ENCODE measurements around the gene CYP1A2.
"Not testable (repeated sequence)": the region's sequence is repeated elsewhere in the genome, so short reads cannot be mapped to it uniquely, and the experiment has no call there.

CYP1A2 gene

DNA sequence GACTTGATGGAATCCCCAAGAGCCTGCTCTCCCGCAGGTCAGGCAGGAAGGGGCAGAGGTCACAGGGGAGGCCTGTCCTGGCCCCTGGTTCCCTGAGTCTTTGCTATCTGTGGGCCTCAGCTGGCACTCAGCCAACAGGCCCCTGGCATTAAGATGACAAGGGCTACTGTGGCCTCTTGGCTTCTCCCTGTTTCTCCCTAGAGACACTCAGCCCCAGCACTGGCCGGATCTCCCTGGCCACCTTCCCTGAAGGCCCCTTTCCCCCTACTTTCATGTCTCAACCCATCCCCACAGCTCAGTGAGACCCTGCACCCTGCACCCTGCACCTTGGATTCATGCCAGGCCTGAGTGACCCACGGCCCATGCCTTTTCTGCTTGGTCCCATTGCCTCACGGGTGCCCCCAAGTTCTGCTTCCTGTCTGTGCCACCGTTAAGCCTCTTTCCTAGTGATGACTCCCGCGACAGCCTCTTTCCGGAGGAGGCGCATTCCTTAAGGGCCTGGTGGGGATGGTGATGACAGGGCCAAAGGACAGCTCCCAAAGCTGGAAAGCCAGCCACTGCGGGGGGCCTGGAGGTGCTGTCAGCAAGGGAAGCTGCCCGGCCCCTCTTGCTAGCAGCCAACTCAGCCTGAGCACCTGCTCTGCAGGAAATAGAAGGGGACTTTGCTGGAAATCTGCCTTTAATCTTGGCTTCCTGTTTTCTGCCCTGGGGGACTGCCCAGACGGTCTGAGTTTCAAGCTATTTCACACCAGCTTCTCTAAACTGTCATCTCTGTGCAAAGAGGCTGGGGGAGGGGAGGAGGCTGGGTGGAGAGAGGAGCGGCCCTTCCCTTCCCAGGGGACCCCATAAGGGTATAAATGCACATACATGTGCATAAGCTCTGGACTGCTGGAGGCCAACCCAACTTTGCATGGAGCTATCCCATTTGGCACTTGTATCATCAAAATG lies 28.4 kb downstream of the CYP1A2 start:
- peak in 5 of 56 donors; percentile 13 to 63 (median 28) for DNase-seq

DNA sequence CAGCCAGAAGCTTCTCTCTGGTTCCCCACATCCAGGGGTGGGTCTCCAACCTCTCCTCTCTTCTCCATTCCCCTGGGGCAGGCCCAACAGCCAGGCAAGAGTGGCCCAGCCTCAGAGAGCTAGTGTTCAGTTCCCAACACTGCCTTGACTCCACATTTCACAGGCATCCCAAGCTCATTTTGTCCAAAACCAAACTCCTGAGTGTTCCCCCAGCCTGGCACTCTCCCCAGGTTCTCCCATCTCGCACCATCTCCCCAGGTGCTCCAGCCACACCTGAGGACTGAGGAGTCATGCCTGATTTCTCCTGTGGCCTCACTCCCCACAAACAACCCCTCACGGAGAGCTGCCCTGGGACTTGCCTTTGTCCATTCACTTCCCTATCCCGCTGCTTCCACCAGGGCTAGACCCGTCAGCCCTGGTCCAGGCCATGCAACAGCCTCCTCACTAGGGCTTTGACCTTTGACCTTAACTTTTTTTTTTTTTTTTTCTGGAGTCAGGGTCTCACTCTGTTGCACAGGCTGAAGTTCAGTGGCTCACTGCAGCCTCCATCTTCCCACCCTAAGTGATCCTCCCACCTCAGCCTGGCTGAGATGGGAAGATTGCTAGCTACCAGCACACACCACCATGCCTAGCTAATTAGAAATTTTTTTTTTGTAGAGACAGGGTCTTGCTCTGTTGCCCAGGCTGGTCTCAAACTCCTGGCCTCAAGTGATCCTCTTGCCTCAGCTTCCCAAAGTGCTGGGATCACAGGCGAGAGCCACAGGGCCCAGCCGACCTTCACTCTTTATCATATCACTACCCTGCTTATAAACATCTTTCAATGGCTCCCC lies 29.3 kb downstream of the CYP1A2 start:
- DNase-seq: no peak

GRCh38 chr15:74778599-74778970 lies 29.9 kb downstream of the CYP1A2 start:
- DNase-seq: no peak

- no peak for DNase-seq
These were observed 30.6 kb downstream of the CYP1A2 start for GRCh38 chr15:74779162-74779648.

GRCh38 chr15:74780523-74781430 lies 32.1 kb downstream of the CYP1A2 start:
- DNase-seq: no peak

- DNase-seq: peak in 37 of 56 donors; percentile 17 to 77 (median 54)
These were observed 33.0 kb downstream of the CYP1A2 start, which contains the start of gene CSK for GRCh38 chr15:74781431-74782258. TSS of gene CSK (plus strand) at chr15:74782080. CDS start at chr15:74798298, 16,218 bp downstream.

DNA sequence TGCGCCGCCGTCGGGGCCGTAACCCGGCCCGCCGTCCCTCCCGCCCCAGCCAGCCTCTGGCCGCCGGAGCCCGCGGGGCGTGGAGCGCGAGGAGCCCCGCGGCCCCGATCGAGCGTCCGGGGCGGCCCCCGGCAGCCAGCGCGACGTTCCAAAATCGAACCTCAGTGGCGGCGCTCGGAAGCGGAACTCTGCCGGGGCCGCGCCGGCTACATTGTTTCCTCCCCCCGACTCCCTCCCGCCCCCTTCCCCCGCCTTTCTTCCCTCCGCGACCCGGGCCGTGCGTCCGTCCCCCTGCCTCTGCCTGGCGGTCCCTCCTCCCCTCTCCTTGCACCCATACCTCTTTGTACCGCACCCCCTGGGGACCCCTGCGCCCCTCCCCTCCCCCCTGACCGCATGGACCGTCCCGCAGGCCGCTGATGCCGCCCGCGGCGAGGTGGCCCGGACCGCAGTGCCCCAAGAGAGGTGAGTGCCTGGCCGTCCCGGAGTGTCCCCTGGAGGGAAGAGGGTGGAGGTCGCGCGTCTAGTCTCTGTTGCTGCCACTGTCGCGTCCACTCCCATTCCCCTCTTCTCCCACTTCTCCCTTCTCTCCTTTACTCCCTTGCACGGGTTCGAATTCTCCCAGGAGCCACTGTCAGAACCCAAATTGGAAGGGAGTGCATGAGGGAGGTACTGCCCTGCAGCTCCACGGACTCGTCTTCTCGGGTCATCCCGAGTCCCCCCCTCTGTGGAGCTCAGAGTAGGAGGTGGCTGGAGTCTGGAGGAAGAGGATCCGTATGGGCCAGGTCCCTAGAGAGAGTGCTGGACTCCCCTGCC lies 33.8 kb downstream of the CYP1A2 start:
- peak in 4 of 56 donors; percentile 40 to 48 (median 42) for DNase-seq

DNA sequence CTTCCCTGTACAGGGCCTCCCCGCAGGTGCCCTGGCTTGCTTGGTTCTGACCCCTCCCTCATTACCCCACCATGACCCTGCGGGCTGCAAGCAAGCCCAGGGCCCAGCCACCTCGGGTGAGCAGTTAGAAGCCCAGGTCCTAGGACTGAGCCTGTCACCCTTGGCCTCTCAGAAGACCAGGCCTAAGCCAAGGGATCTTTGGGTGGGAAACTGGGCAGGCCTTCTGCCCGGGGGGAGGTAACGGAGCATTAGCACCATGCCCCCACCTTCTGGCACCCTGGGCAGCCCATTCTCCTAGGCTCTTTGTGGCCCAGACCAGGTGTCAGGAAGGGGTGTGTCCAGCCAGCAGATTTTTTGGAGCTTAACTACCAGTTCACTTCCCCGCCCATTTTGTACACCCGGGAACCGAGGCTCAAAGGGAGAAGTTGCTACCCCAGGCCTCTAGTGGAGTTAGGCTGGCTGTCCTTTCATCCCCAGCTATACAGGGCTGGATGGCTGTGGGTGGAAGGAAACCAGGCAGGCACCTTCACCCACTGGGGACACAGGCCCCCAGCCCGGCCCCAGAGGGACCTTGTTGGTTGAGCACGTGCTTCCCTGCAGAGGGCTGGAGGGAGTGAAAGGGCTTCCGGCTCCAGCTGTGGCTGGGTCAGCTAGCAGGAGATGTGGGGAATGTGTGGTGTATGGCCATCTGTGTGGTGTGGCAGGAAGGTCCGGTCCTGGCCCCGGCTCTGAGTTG lies 34.6 kb downstream of the CYP1A2 start:
- DNase-seq: peak in 4 of 56 donors; percentile 21 to 37 (median 32)

DNA sequence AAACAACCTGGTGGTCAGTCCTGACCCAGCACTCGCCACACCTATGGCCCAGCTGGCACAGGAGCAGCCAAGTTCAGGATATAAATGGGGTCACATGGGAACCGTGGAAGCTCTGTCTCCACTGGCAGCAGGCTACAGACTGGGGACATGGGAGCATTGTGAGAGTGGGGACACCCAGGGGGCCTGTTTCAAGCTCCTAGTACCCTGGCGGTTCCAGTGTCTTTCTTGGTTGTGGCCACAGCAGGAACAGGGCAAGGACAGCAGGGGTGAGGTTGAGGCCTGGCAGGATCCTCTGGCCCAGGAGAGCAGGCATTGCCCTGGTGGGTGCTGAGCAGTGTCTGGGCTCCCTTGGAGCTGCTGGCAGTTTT lies 35.1 kb downstream of the CYP1A2 start:
- peak in 3 of 56 donors; percentile 16 to 37 (median 18) for DNase-seq

- DNase-seq: no peak
These were observed 36.0 kb downstream of the CYP1A2 start for GRCh38 chr15:74784426-74785193.

- no peak for DNase-seq
These were observed 36.8 kb downstream of the CYP1A2 start for GRCh38 chr15:74785194-74786032.

GRCh38 chr15:74786081-74786480 lies 37.4 kb downstream of the CYP1A2 start:
- DNase-seq: not testable (repeated sequence)

DNA sequence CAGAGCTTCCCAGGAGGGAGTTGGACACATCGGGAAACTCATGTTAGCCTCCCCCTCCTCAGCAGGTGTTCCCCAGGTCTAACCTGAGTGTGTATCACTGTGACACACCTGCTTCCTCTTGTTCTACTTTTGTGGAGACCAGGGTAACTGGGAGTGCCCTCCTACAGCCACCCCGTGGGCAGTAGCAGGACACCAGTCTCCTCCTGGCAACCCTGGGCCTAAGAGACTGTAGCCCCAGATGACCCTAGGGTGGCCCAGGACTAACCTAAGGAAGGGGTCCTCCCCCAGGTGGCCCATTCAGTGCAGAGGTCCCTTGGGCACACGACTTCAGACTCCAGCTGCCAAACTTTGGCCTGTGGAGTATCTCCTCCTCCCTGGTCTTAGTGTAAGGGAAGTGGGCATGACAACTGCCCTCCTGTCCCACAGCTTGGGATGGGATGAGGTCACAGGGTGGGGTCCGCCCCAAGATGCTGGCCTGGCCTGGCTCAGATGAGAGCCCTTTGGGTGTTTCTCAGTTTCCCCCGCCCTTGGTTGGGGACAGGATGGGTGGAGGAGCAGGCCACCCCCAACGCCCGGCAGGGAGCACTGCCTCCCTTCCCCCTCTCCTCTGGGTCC lies 38.0 kb downstream of the CYP1A2 start:
- no peak for DNase-seq

GRCh38 chr15:74787251-74788041 lies 38.8 kb downstream of the CYP1A2 start:
- peak in 32 of 56 donors; percentile 17 to 77 (median 48) for DNase-seq

DNA sequence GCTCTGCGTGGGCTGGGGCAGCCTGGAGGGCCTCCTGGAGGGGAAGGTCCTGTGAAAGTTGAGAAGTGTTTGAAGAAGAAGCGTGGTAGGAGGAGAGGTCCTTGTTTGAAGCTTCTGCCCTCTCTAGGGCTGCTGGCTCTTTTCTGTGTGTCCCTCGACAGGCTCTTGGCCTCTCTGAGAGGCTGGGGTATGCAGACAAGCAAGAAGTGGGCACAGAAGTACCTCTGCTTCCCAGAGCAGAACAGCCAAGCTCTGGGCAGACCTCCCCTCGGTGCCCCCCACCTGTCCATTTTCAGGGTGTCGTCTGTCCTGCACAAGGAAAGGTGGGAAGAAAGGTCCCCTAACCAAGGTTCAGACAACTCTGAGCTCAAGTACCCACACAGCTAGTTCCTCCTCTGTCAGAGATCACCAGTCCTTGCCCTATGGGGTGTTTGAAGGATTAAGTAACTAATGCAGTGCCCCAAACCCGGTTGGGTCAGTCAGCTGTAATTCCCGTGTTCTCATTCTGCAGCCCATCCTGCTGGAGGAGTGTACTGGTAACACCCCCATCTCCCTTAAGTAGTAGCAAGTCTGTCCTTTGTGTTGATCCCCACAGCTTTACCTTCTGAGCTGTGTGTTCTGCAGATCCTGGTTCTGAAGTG lies 39.5 kb downstream of the CYP1A2 start:
- no peak for DNase-seq

All from amygdala (tissue), 56 donors.